Measurements from ENCODE around the gene ZBTB9.
"Not testable (repeated sequence)": the region's sequence is repeated elsewhere in the genome, so short reads cannot be mapped to it uniquely, and the experiment has no call there.

ZBTB9 gene

GRCh38 chr6:33459226-33459625, 4.8 kb downstream of the ZBTB9 start:
- TF ChIP-seq, protein P1, sequence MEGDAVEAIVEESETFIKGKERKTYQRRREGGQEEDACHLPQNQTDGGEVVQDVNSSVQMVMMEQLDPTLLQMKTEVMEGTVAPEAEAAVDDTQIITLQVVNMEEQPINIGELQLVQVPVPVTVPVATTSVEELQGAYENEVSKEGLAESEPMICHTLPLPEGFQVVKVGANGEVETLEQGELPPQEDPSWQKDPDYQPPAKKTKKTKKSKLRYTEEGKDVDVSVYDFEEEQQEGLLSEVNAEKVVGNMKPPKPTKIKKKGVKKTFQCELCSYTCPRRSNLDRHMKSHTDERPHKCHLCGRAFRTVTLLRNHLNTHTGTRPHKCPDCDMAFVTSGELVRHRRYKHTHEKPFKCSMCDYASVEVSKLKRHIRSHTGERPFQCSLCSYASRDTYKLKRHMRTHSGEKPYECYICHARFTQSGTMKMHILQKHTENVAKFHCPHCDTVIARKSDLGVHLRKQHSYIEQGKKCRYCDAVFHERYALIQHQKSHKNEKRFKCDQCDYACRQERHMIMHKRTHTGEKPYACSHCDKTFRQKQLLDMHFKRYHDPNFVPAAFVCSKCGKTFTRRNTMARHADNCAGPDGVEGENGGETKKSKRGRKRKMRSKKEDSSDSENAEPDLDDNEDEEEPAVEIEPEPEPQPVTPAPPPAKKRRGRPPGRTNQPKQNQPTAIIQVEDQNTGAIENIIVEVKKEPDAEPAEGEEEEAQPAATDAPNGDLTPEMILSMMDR (IDR thresholded peaks at IDR 0.05; ENCODE audit: unreplicated experiment in 3 of 3) = no peak
- peaks cover 32% of the 10 kb centered on the region for H3K36me3 Mint-ChIP-seq (ENCODE audit: low read depth)
- peaks cover 12% of the 10 kb centered on the region for H3K4me1 Mint-ChIP-seq
- H3K27ac Mint-ChIP-seq = no peak overlapping the region
- peaks cover 5% of the 10 kb centered on the region for H3K27me3 Mint-ChIP-seq (ENCODE audit: low read depth)
- peaks cover 4% of the 10 kb centered on the region for H3K9me3 Mint-ChIP-seq
- no peak overlapping the region for H3K4me3 Mint-ChIP-seq

GRCh38 chr6:33466075-33466735, 11.8 kb downstream of the ZBTB9 start:
- no peaks in the 10 kb centered on the region for H3K4me1 Mint-ChIP-seq
- no peak overlapping the region for H3K27ac Mint-ChIP-seq
- H3K4me3 Mint-ChIP-seq = no peak overlapping the region
- TF ChIP-seq, protein P1 (IDR thresholded peaks at IDR 0.05; ENCODE audit: unreplicated experiment in 3 of 3) = no peak
- H3K9me3 Mint-ChIP-seq = no peaks in the 10 kb centered on the region
- no peaks in the 10 kb centered on the region for H3K36me3 Mint-ChIP-seq (ENCODE audit: low read depth)
- peaks cover 5% of the 10 kb centered on the region for H3K27me3 Mint-ChIP-seq (ENCODE audit: low read depth)

DNA sequence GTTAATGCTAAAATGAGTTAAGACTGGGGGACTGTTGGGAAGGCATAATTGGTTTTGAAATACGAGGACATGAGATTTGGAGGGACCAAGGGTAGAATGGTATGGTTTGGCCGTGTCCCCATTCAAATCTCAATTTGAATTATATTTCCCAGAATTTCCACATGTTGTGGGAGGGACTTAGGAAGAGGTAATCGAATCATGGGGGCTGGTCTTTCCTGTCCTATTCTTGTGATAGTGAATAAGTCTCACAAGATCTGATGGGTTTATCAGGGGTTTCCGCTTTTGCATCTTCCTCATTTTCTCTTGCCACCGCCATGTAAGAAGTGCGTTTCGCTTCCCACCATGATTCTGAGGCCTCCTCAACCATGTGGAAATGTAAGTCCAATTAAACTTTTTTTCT, 12.7 kb downstream of the ZBTB9 start:
- Mint-ChIP-seq H3K4me3 (no peak overlapping the region), H3K9me3 (no peaks in the 10 kb centered on the region), H3K27ac (no peak overlapping the region), H3K27me3 (ENCODE audit: low read depth) (peaks cover 2% of the 10 kb centered on the region), H3K36me3 (ENCODE audit: low read depth) (no peaks in the 10 kb centered on the region), H3K4me1 (no peaks in the 10 kb centered on the region)
- TF ChIP-seq, protein P1 (IDR thresholded peaks at IDR 0.05; ENCODE audit: unreplicated experiment in 3 of 3) = no peak

DNA sequence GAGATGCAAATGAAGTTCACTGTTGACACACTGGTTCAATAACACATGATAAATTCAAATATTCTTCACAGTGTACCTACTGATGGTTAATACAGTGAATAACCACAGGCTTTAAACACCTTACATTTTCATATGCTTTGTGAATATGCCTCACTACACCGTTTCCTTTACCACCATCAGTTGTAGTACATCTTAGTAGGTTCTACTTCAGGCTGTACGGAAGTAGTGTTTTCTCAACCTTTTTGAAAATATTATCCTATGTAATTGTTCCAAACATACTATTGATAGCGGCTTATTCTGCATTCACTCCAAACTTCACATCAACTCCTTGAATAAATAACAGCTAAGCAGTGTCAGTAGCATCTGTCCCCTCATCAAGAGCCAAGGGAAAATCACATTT, 15.3 kb downstream of the ZBTB9 start:
- H3K9me3 Mint-ChIP-seq = no peaks in the 10 kb centered on the region

DNA sequence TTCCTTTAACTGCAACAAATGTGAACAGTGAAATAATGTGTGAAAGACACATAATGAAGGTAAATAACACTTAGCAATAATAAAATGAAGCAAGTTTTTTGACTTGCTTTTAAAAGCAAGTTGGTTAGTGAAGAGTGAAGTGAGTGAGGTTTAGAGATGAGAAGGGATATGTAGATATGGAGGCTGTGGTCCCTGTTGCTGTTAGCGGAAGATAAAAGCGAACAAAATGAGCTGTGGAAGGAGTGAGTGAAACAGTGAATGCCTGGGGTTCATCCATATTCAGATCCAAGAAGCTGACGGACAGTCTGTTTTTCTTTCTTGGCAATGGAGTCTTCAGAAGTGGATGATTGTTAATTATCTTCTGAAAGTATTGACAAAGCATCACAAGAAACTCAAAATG, 23.5 kb downstream of the ZBTB9 start:
- Mint-ChIP-seq H3K4me1 (no peaks in the 10 kb centered on the region), H3K4me3 (no peak overlapping the region), H3K27me3 (ENCODE audit: low read depth) (peaks cover 5% of the 10 kb centered on the region), H3K27ac (no peak overlapping the region), H3K9me3 (no peaks in the 10 kb centered on the region), H3K36me3 (ENCODE audit: low read depth) (no peaks in the 10 kb centered on the region)
- TF ChIP-seq, protein P1 (IDR thresholded peaks at IDR 0.05; ENCODE audit: unreplicated experiment in 3 of 3) = no peak

More for the DNA sequence above, 15.3 kb downstream of the ZBTB9 start:
- Mint-ChIP-seq H3K27me3 (ENCODE audit: low read depth) (no peaks in the 10 kb centered on the region), H3K4me3 (no peak overlapping the region), H3K4me1 (no peaks in the 10 kb centered on the region), H3K27ac (no peak overlapping the region), H3K36me3 (ENCODE audit: low read depth) (no peaks in the 10 kb centered on the region)
- TF ChIP-seq, protein P1 (IDR thresholded peaks at IDR 0.05; ENCODE audit: unreplicated experiment in 3 of 3) = no peak

GRCh38 chr6:33481192-33481591, 26.8 kb downstream of the ZBTB9 start:
- Mint-ChIP-seq H3K4me1 (no peaks in the 10 kb centered on the region), H3K36me3 (ENCODE audit: low read depth) (no peaks in the 10 kb centered on the region)

GRCh38 chr6:33482620-33483019, 28.2 kb downstream of the ZBTB9 start:
- H3K27me3 Mint-ChIP-seq (ENCODE audit: low read depth); H3K4me1 Mint-ChIP-seq; H3K36me3 Mint-ChIP-seq (ENCODE audit: low read depth); H3K27ac Mint-ChIP-seq; H3K9me3 Mint-ChIP-seq; H3K4me3 Mint-ChIP-seq: not testable (repeated sequence)

More at GRCh38 chr6:33481192-33481591, 26.8 kb downstream of the ZBTB9 start:
- no peaks in the 10 kb centered on the region for H3K9me3 Mint-ChIP-seq
- no peak overlapping the region for H3K27ac Mint-ChIP-seq
- H3K27me3 Mint-ChIP-seq (ENCODE audit: low read depth) = peaks cover 5% of the 10 kb centered on the region
- H3K4me3 Mint-ChIP-seq = no peak overlapping the region
- TF ChIP-seq, protein P1 (IDR thresholded peaks at IDR 0.05; ENCODE audit: unreplicated experiment in 3 of 3) = no peak

Data from nephron (organoid).